Ishikawa (cell line): ENCODE results near the gene ESR2.

Experiments used
- CEBPB ChIP-seq: IDR thresholded peaks from 2 replicates; pipeline ENCODE4 v1.6.1; 2012
- CREB1 ChIP-seq: IDR thresholded peaks from 2 replicates; pipeline ENCODE4 v1.6.1; 2012; ENCODE audit warnings: low read depth
- EGR1 ChIP-seq: IDR thresholded peaks from 2 replicates; pipeline ENCODE4 v1.6.1; 2012
- EP300 ChIP-seq: IDR thresholded peaks from 2 replicates; pipeline ENCODE4 v1.6.1; 2012; ENCODE audit warnings: borderline replicate concordance
- FOXM1 ChIP-seq: IDR thresholded peaks from 2 replicates; pipeline ENCODE4 v1.6.1; 2012; ENCODE audit warnings: low read depth, borderline replicate concordance
- NFIC ChIP-seq: IDR thresholded peaks from 2 replicates; pipeline ENCODE4 v1.6.1; 2012
- RAD21 ChIP-seq: IDR thresholded peaks from 2 replicates; pipeline ENCODE4 v1.6.1; 2012; ENCODE audit warnings: low read depth
- TAF1 ChIP-seq: IDR thresholded peaks from 2 replicates; pipeline ENCODE4 v1.6.1; 2012; ENCODE audit warnings: low read depth, mild to moderate bottlenecking
- TCF12 ChIP-seq: IDR thresholded peaks from 2 replicates; pipeline ENCODE4 v1.6.1; 2012; ENCODE audit warnings: low read depth
- TEAD4 ChIP-seq: IDR thresholded peaks from 2 replicates; pipeline ENCODE4 v1.6.1; 2012
- USF1 ChIP-seq: IDR thresholded peaks from 2 replicates; pipeline ENCODE4 v1.6.1; 2012
- YY1 ChIP-seq: IDR thresholded peaks from 2 replicates; pipeline ENCODE4 v1.6.1; 2012; ENCODE audit warnings: low read depth
- ZBTB7A ChIP-seq: IDR thresholded peaks from 2 replicates; pipeline ENCODE4 v1.6.1; 2012; ENCODE audit warnings: low read depth
- TF ChIP-seq, protein P1 (sequence below): IDR thresholded peaks from 2 replicates; pipeline ENCODE4 v1.6.1; 2012; ENCODE audit warnings: low read depth, mild to moderate bottlenecking
- TF ChIP-seq, protein P2 (sequence below): IDR thresholded peaks from 2 replicates; pipeline ENCODE4 v1.6.1; 2012

Gene ESR2

DNA sequence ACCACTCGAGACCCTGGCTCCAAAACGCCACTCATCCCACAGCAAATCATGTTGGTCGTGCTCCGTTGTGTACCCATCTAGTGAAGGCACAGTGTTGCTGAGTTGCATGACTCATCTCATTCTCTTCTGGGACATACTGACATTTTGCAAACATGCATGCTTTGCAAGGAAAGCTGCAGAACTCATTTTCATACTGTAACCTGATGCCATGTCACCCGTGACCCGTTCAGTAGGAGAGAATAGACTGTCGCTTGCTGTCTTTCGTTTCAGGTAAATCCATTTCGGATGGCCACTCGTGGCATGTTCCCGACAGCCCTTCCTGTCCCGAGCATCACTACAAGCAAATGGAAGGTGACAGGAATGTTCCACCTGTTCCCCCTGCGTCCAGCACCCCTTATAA, 78.2 kb downstream of the ESR2 start:
- TF ChIP-seq USF1 (no peak), NFIC (no peak), RAD21 (no peak)

DNA sequence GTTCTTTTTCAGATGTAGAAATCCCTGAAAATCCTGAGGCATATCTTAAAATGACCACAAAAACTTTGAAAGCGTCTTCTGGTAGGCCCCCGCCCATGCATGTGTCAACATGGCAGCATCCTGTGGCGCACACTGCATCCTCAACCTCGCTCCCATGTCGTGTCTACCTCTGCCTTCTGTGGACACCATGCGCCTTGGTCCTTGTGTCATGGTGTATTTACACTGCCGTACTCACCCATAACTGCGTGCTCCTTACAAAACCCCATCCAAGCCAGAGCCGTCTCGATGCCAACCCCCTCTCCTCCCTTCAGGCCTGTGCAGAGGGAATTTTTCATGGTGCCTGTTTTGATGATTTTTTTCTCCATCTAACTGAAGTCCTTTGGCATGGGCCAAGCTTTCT, 78.9 kb downstream of the ESR2 start:
- TF ChIP-seq USF1 (no peak), TAF1 (no peak), ZBTB7A (no peak)

- no peak for TF ChIP-seq NFIC
- no peak for TF ChIP-seq TCF12
- no peak for TF ChIP-seq EGR1
- TF ChIP-seq CREB1, result no peak
- no peak for TF ChIP-seq ZBTB7A
- no peak for TF ChIP-seq TEAD4
- no peak for TF ChIP-seq CEBPB
- TF ChIP-seq, protein P1, sequence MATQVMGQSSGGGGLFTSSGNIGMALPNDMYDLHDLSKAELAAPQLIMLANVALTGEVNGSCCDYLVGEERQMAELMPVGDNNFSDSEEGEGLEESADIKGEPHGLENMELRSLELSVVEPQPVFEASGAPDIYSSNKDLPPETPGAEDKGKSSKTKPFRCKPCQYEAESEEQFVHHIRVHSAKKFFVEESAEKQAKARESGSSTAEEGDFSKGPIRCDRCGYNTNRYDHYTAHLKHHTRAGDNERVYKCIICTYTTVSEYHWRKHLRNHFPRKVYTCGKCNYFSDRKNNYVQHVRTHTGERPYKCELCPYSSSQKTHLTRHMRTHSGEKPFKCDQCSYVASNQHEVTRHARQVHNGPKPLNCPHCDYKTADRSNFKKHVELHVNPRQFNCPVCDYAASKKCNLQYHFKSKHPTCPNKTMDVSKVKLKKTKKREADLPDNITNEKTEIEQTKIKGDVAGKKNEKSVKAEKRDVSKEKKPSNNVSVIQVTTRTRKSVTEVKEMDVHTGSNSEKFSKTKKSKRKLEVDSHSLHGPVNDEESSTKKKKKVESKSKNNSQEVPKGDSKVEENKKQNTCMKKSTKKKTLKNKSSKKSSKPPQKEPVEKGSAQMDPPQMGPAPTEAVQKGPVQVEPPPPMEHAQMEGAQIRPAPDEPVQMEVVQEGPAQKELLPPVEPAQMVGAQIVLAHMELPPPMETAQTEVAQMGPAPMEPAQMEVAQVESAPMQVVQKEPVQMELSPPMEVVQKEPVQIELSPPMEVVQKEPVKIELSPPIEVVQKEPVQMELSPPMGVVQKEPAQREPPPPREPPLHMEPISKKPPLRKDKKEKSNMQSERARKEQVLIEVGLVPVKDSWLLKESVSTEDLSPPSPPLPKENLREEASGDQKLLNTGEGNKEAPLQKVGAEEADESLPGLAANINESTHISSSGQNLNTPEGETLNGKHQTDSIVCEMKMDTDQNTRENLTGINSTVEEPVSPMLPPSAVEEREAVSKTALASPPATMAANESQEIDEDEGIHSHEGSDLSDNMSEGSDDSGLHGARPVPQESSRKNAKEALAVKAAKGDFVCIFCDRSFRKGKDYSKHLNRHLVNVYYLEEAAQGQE, result no peak
- TF ChIP-seq, protein P2, sequence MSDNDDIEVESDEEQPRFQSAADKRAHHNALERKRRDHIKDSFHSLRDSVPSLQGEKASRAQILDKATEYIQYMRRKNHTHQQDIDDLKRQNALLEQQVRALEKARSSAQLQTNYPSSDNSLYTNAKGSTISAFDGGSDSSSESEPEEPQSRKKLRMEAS, result no peak
Observed at GRCh38 chr14:64213853-64214570, 80.2 kb downstream of the ESR2 start.

DNA sequence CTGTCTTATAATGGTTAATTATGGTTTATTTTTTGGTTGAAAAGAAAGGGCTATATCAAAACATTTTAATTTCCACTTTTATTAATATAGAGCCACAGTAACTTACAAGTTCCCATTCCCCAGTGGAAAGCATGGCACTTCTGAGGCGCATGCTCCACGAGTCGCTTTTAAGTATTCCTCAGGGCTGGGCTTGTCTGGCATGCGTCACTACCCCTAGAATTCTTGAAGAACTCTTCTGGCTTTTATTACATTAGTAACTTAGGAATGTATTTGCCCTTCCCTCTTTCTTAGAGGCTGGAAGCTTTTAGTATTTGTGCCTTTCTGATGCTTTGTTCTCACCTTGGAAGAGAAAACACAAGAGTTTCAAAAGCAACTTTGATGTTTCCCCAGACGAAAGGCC, 81.1 kb downstream of the ESR2 start:
- TF ChIP-seq, protein P2, result no peak
- TF ChIP-seq, protein P1, result no peak
- no peak for TF ChIP-seq YY1
- TF ChIP-seq EGR1, result no peak
- no peak for TF ChIP-seq CEBPB
- TF ChIP-seq FOXM1, result no peak
- TF ChIP-seq TAF1, result no peak
- TF ChIP-seq RAD21, result no peak
- no peak for TF ChIP-seq TEAD4
- no peak for TF ChIP-seq CREB1
- TF ChIP-seq TCF12, result no peak
- no peak for TF ChIP-seq EP300
- no peak for TF ChIP-seq USF1

DNA sequence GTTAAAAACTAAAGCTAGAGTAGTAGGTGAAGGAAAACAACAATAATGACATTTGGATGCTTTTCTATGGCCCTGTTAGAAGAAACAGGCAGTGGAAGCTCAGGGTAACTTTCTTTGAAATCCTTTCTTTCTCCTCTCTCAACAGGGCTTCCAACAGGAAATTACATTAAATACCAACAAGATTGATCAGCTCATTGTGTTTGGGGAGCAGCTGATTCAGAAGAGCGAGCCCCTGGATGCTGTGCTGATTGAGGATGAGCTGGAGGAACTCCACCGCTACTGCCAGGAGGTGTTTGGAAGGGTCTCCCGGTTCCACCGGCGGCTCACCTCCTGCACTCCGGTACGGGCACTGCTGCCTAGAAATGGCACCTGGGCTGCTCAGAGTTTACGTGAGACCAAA, 81.5 kb downstream of the ESR2 start:
- no peak for TF ChIP-seq CREB1
- no peak for TF ChIP-seq CEBPB
- no peak for TF ChIP-seq TCF12
- no peak for TF ChIP-seq RAD21
- TF ChIP-seq NFIC, result no peak
- TF ChIP-seq YY1, result no peak
- TF ChIP-seq USF1, result no peak
- TF ChIP-seq EGR1, result no peak

DNA sequence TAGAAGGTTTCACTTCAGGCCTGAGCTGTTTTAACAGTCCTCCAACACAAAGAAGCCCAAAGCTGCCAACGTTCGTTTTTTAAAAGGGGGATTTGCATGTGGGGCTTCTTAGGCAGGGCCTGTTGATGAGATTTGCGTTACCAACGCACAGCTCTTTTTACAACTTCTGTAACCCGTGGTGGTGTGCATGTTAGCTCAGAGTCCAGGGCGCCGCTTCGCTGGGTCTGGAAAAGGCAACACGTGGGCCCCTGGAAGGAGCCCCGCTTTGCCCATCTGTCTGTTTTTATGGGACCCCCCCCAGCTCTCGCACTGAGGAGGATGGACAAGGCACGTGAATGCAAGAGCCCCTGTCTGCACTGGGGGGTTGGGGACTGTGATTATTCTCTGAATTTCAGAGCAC, 84.0 kb downstream of the ESR2 start:
- TF ChIP-seq FOXM1, result no peak
- no peak for TF ChIP-seq ZBTB7A
- TF ChIP-seq, protein P2, result no peak
- TF ChIP-seq, protein P1, result no peak
